Upper lobe of right lung (tissue), 1 donor: ENCODE measurements around the gene NACAD. TPM values are rescaled to one million over a fixed set of nuclear protein-coding genes. Genes with fewer than 3 reads are reported as not detected.
"Not testable (repeated sequence)": the region's sequence is repeated elsewhere in the genome, so short reads cannot be mapped to it uniquely, and the experiment has no call there.

Experiments
- ATAC-seq: fragments of 200-7000 bp; cut with Tn5 transposase; one replicate; pipeline ENCODE4 v1.9.1; 2020; ENCODE audit warnings: mild to moderate bottlenecking, moderate library complexity
- DNase-seq: peaks from one replicate; pipeline ENCODE4 v3.0.0-alpha.2; 2020
- H3K27ac ChIP-seq: fragments of 200-600 bp; one replicate; pipeline ENCODE4 v1.8.0; 2022
- H3K27me3 ChIP-seq: fragments of 200-600 bp; one replicate; pipeline ENCODE4 v1.8.0; 2022; ENCODE audit warnings: mild to moderate bottlenecking
- H3K36me3 ChIP-seq: fragments of 200-600 bp; one replicate; pipeline ENCODE4 v1.8.0; 2022
- H3K4me1 ChIP-seq: fragments of 200-600 bp; one replicate; pipeline ENCODE4 v1.8.0; 2022
- H3K4me3 ChIP-seq: fragments of 200-600 bp; one replicate; pipeline ENCODE4 v1.8.0; 2022; ENCODE audit warnings: mild to moderate bottlenecking
- H3K9me3 ChIP-seq: fragments of 200-600 bp; one replicate; pipeline ENCODE4 v1.8.0; 2022
- CTCF ChIP-seq: fragments of 200-600 bp; IDR thresholded peaks from one replicate; pipeline ENCODE4 v1.8.0; 2022; ENCODE audit warnings: antibody characterized with exemption
- intact Hi-C: fragments of 100-400 bp; cut with DNase I; formaldehyde crosslinking; loops from one replicate; pipeline ENCODE4 v1.11.0; 2022
- total RNA-seq: library from RNA; stranded (reverse); fragmentation: NEBNext Ultra II Directional; extraction: Animal tissue kit (Norgen Biotek cat#: 25700); gene quantifications from one replicate; pipeline ENCODE4 v1.2.1, GENCODE V29; 2021
- donor health status: DM: no; HTN: yes; CAD: no; lungs with severe emphysema.

NACAD gene
- total RNA-seq, 1 donor from 2014 or later: 2.3 TPM

- no peak overlapping the region for H3K27ac ChIP-seq
- H3K27me3 ChIP-seq: no peaks in the 10 kb centered on the region
- H3K36me3 ChIP-seq: no peaks in the 10 kb centered on the region
- ATAC-seq: no peak
- H3K4me3 ChIP-seq: no peak overlapping the region
- H3K4me1 ChIP-seq: no peaks in the 10 kb centered on the region
- DNase-seq: no peak
- no peaks in the 10 kb centered on the region for H3K9me3 ChIP-seq
- intact Hi-C loops: no loop called here
- no peak for TF ChIP-seq CTCF
These were observed 29.5 kb upstream of the NACAD start for GRCh38 chr7:45118292-45118691.

- no peak for ATAC-seq
- Histone ChIP-seq H3K9me3 (no peaks in the 10 kb centered on the region), H3K4me3 (no peak overlapping the region), H3K36me3 (no peaks in the 10 kb centered on the region), H3K4me1 (no peaks in the 10 kb centered on the region), H3K27me3 (no peaks in the 10 kb centered on the region), H3K27ac (no peak overlapping the region)
- no peak for DNase-seq
- intact Hi-C loops: no loop called here
- no peak for TF ChIP-seq CTCF
These were observed 28.8 kb upstream of the NACAD start for GRCh38 chr7:45117582-45117981.

- Histone ChIP-seq H3K36me3 (no peaks in the 10 kb centered on the region), H3K27ac (no peak overlapping the region), H3K4me3 (no peak overlapping the region), H3K27me3 (no peaks in the 10 kb centered on the region), H3K9me3 (no peaks in the 10 kb centered on the region), H3K4me1 (peaks cover 6% of the 10 kb centered on the region)
- ATAC-seq: no peak
- DNase-seq: no peak
- intact Hi-C loops: no loop called here
- no peak for TF ChIP-seq CTCF
These were observed 27.3 kb upstream of the NACAD start for GRCh38 chr7:45116048-45116447.

- no peaks in the 10 kb centered on the region for H3K36me3 ChIP-seq
- no peak overlapping the region for H3K27ac ChIP-seq
- TF ChIP-seq CTCF: no peak
- no peak overlapping the region for H3K4me3 ChIP-seq
- peaks cover 15% of the 10 kb centered on the region for H3K4me1 ChIP-seq
- no peaks in the 10 kb centered on the region for H3K27me3 ChIP-seq
- ATAC-seq: no peak
- DNase-seq: no peak
- intact Hi-C loops: no loop called here
- no peaks in the 10 kb centered on the region for H3K9me3 ChIP-seq
These were observed 26.2 kb upstream of the NACAD start for GRCh38 chr7:45114926-45115325.

GRCh38 chr7:45114257-45114656, 25.5 kb upstream of the NACAD start:
- DNase-seq, H3K27me3 ChIP-seq, H3K27ac ChIP-seq, H3K9me3 ChIP-seq, intact Hi-C loops, H3K4me3 ChIP-seq, ATAC-seq, H3K36me3 ChIP-seq: not testable (repeated sequence)
- peaks cover 16% of the 10 kb centered on the region for H3K4me1 ChIP-seq

GRCh38 chr7:45112648-45113047, 23.9 kb upstream of the NACAD start:
- Histone ChIP-seq H3K9me3 (no peaks in the 10 kb centered on the region), H3K4me1 (peaks cover 29% of the 10 kb centered on the region), H3K27me3 (no peaks in the 10 kb centered on the region), H3K27ac (peak overlapping the region; percentile 97), H3K4me3 (peak overlapping the region; percentile 83), H3K36me3 (peaks cover 14% of the 10 kb centered on the region)
- intact Hi-C loops: no loop called here
- DNase-seq (no peak), ATAC-seq (no peak)
- TF ChIP-seq CTCF: no peak
